Measurements from ENCODE around the gene PDZD8.

PDZD8 gene

DNA sequence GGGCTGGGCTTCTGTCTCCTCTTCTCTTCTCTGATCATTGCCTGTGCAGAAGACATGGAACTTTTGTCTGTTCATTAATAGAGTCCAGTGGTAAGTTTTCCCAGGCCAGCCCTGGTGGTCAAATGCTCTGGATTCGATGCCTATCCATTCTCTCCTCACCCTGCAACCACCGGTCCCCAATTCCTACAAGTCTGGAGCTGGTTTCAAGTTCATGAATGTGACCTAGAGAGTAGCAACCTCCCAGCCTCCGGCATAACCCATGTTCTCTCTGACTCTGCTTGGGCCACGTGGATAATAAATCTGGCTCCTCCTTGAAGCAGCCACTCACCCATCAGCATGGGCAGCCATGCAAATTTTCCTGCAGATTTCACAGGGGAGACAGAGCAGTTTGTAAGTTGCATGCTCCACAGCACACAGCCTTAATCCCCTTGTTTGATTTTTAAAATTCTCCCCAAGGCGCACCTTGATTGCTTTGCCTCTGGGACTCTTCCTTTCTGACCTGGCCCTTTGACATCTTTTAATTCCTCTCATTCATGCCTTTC lies 37.3 kb upstream of the PDZD8 start:
- Histone ChIP-seq H3K4me2 (ENCODE audit: low read length) (no peak overlapping the region), H3K9me3 (ENCODE audit: low read length) (no peaks in the 10 kb centered on the region), H3K9ac (ENCODE audit: low read length) (no peak overlapping the region)

GRCh38 chr10:117411479-117412399 lies 36.5 kb upstream of the PDZD8 start:
- Histone ChIP-seq H3K9me3 (ENCODE audit: low read length) (no peaks in the 10 kb centered on the region), H4K20me1 (ENCODE audit: insufficient read depth, low read length) (no peaks in the 10 kb centered on the region), H3K4me3 (ENCODE audit: low read depth, low read length, poor library complexity, severe bottlenecking) (no peak overlapping the region), H3K4me2 (ENCODE audit: low read length) (no peak overlapping the region), H3K27me3 (ENCODE audit: insufficient read depth, low read length) (no peaks in the 10 kb centered on the region), H3K79me2 (ENCODE audit: insufficient read depth, low read length) (no peaks in the 10 kb centered on the region), H3K9ac (ENCODE audit: low read length) (no peak overlapping the region), H3F3A (ENCODE audit: insufficient read depth, low read length) (no peaks in the 10 kb centered on the region), H3K4me1 (ENCODE audit: insufficient read depth, low read length, severe bottlenecking) (no peaks in the 10 kb centered on the region), H3K36me3 (ENCODE audit: insufficient read depth, low read length) (no peaks in the 10 kb centered on the region), H3K27ac (ENCODE audit: low read depth, low read length, poor library complexity, severe bottlenecking) (no peak overlapping the region), H2AFZ (ENCODE audit: low read length) (no peak overlapping the region), H3K9me2 (ENCODE audit: low read depth, low read length) (no peaks in the 10 kb centered on the region)
- TF ChIP-seq, protein P1, sequence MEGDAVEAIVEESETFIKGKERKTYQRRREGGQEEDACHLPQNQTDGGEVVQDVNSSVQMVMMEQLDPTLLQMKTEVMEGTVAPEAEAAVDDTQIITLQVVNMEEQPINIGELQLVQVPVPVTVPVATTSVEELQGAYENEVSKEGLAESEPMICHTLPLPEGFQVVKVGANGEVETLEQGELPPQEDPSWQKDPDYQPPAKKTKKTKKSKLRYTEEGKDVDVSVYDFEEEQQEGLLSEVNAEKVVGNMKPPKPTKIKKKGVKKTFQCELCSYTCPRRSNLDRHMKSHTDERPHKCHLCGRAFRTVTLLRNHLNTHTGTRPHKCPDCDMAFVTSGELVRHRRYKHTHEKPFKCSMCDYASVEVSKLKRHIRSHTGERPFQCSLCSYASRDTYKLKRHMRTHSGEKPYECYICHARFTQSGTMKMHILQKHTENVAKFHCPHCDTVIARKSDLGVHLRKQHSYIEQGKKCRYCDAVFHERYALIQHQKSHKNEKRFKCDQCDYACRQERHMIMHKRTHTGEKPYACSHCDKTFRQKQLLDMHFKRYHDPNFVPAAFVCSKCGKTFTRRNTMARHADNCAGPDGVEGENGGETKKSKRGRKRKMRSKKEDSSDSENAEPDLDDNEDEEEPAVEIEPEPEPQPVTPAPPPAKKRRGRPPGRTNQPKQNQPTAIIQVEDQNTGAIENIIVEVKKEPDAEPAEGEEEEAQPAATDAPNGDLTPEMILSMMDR (IDR thresholded peaks at IDR 0.05; ENCODE audit: low read length), result no peak
- no peak for TF ChIP-seq EZH2 (IDR thresholded peaks at IDR 0.05; ENCODE audit: borderline replicate concordance, low read length)

More for the DNA sequence above, 37.3 kb upstream of the PDZD8 start:
- Histone ChIP-seq H3K36me3 (ENCODE audit: insufficient read depth, low read length) (no peaks in the 10 kb centered on the region), H3K4me3 (ENCODE audit: low read depth, low read length, poor library complexity, severe bottlenecking) (no peak overlapping the region), H3F3A (ENCODE audit: insufficient read depth, low read length) (no peaks in the 10 kb centered on the region), H3K9me2 (ENCODE audit: low read depth, low read length) (no peaks in the 10 kb centered on the region), H3K27ac (ENCODE audit: low read depth, low read length, poor library complexity, severe bottlenecking) (no peak overlapping the region), H4K20me1 (ENCODE audit: insufficient read depth, low read length) (no peaks in the 10 kb centered on the region), H3K27me3 (ENCODE audit: insufficient read depth, low read length) (no peaks in the 10 kb centered on the region), H3K4me1 (ENCODE audit: insufficient read depth, low read length, severe bottlenecking) (no peaks in the 10 kb centered on the region), H3K79me2 (ENCODE audit: insufficient read depth, low read length) (no peaks in the 10 kb centered on the region), H2AFZ (ENCODE audit: low read length) (no peak overlapping the region)
- no peak for TF ChIP-seq EZH2 (IDR thresholded peaks at IDR 0.05; ENCODE audit: borderline replicate concordance, low read length)

GRCh38 chr10:117410557-117410956 lies 35.3 kb upstream of the PDZD8 start:
- Histone ChIP-seq H3K9me2 (ENCODE audit: low read depth, low read length) (no peaks in the 10 kb centered on the region), H3K27me3 (ENCODE audit: insufficient read depth, low read length) (no peaks in the 10 kb centered on the region), H3K4me1 (ENCODE audit: insufficient read depth, low read length, severe bottlenecking) (no peaks in the 10 kb centered on the region), H3K36me3 (ENCODE audit: insufficient read depth, low read length) (no peaks in the 10 kb centered on the region), H3K9me3 (ENCODE audit: low read length) (no peaks in the 10 kb centered on the region), H4K20me1 (ENCODE audit: insufficient read depth, low read length) (no peaks in the 10 kb centered on the region), H3K4me3 (ENCODE audit: low read depth, low read length, poor library complexity, severe bottlenecking) (no peak overlapping the region), H2AFZ (ENCODE audit: low read length) (no peak overlapping the region), H3F3A (ENCODE audit: insufficient read depth, low read length) (no peaks in the 10 kb centered on the region), H3K9ac (ENCODE audit: low read length) (no peak overlapping the region), H3K4me2 (ENCODE audit: low read length) (no peak overlapping the region), H3K79me2 (ENCODE audit: insufficient read depth, low read length) (no peaks in the 10 kb centered on the region), H3K27ac (ENCODE audit: low read depth, low read length, poor library complexity, severe bottlenecking) (no peak overlapping the region)
- TF ChIP-seq EZH2 (IDR thresholded peaks at IDR 0.05; ENCODE audit: borderline replicate concordance, low read length), result no peak
- TF ChIP-seq, protein P1 (IDR thresholded peaks at IDR 0.05; ENCODE audit: low read length), result no peak

All from OCI-LY1 (cell line).